Neural progenitor cell (in vitro differentiated cells): ENCODE data around the gene ALDH18A1. TPM values are rescaled to one million over a fixed set of nuclear protein-coding genes. Genes with fewer than 3 reads are reported as not detected.

Experiments used
- DNase-seq: peaks from one replicate; pipeline ENCODE4 v3.0.0-alpha.2; 2016; ENCODE audit warnings: low spot score
- H2AFZ ChIP-seq: fragments of 200-600 bp; sonication (generic); replicated peaks from 2 replicates; pipeline ENCODE4 v1.6.1; 2016; ENCODE audit warnings: antibody characterized with exemption
- H3F3A ChIP-seq: fragments of 200-600 bp; sonication (generic); 2 replicates; pipeline ENCODE4 v1.6.1; 2016; ENCODE audit warnings: antibody characterized with exemption, low read depth
- H3K27ac ChIP-seq: fragments of 200-600 bp; sonication (generic); 2 replicates; pipeline ENCODE4 v1.5.1; 2016; ENCODE audit warnings: mild to moderate bottlenecking
- H3K27me3 ChIP-seq: fragments of 200-600 bp; sonication (generic); 2 replicates; pipeline ENCODE4 v1.6.1; 2016; ENCODE audit warnings: mild to moderate bottlenecking, moderate library complexity
- H3K36me3 ChIP-seq: fragments of 200-600 bp; sonication (generic); 2 replicates; pipeline ENCODE4 v1.5.1; 2016
- H3K4me1 ChIP-seq: fragments of 200-600 bp; sonication (generic); 2 replicates; pipeline ENCODE4 v1.6.1; 2016; ENCODE audit warnings: mixed run types
- H3K4me2 ChIP-seq: fragments of 200-600 bp; sonication (generic); 2 replicates; pipeline ENCODE4 v1.6.1; 2016
- H3K4me3 ChIP-seq: fragments of 200-600 bp; sonication (generic); 2 replicates; pipeline ENCODE4 v1.5.1; 2016
- H3K79me2 ChIP-seq: fragments of 200-600 bp; sonication (generic); 2 replicates; pipeline ENCODE4 v1.6.1; 2016; ENCODE audit warnings: low read depth
- H3K9ac ChIP-seq: fragments of 200-600 bp; sonication (generic); 2 replicates; pipeline ENCODE4 v1.6.1; 2016
- H3K9me3 ChIP-seq: fragments of 200-600 bp; sonication (generic); 2 replicates; pipeline ENCODE4 v1.5.1; 2016; ENCODE audit warnings: low read depth
- H4K20me1 ChIP-seq: fragments of 200-600 bp; sonication (generic); 2 replicates; pipeline ENCODE4 v1.6.1; 2016; ENCODE audit warnings: low read depth
- H3K27ac Mint-ChIP-seq: 3 replicates; pipeline ENCODE4 v1.8.0; 2021; ENCODE audit warnings: mixed read lengths
- H3K27me3 Mint-ChIP-seq: 2 replicates; pipeline ENCODE4 v1.8.0; 2022; ENCODE audit warnings: low read depth, mild to moderate bottlenecking, inconsistent platforms, moderate library complexity, mixed read lengths; ENCODE audit not compliant: insufficient read depth
- H3K36me3 Mint-ChIP-seq: 3 replicates; pipeline ENCODE4 v1.8.0; 2021; ENCODE audit warnings: mixed read lengths
- H3K4me1 Mint-ChIP-seq: 3 replicates; pipeline ENCODE4 v1.8.0; 2021; ENCODE audit warnings: mixed read lengths
- H3K4me3 Mint-ChIP-seq: 3 replicates; pipeline ENCODE4 v1.8.0; 2021; ENCODE audit warnings: mild to moderate bottlenecking, moderate library complexity, mixed read lengths
- H3K9me3 Mint-ChIP-seq: 3 replicates; pipeline ENCODE4 v1.8.0; 2020; ENCODE audit warnings: mixed read lengths
- CTCF ChIP-seq: fragments of 200-600 bp; sonication (generic); IDR thresholded peaks from 2 replicates; pipeline ENCODE4 v1.5.1; 2017; ENCODE audit warnings: antibody characterized with exemption, mild to moderate bottlenecking
- EZH2 ChIP-seq: fragments of 200-600 bp; sonication (generic); IDR thresholded peaks from 2 replicates; pipeline ENCODE4 v1.6.1; 2017; ENCODE audit warnings: antibody characterized with exemption, mild to moderate bottlenecking, moderate library complexity
- EZH2phosphoT487 ChIP-seq: fragments of 200-600 bp; sonication (generic); IDR thresholded peaks from 2 replicates; pipeline ENCODE4 v1.6.1; 2017; ENCODE audit warnings: antibody characterized with exemption
- total RNA-seq: library from RNA; depleted of rRNA; stranded (reverse); fragments of >200 nt; gene quantifications from 2 replicates; pipeline ENCODE4 v1.2.3, GENCODE V29; 2015; ENCODE audit warnings: low replicate concordance

ALDH18A1 gene
- total RNA-seq, 1 donor from 2014 or later: 93.7 TPM

GRCh38 chr10:95694665-95695064 is 38.2 kb upstream of the ALDH18A1 start:
- TF ChIP-seq EZH2phosphoT487: no peak
- Mint-ChIP-seq H3K9me3 (peaks cover 11% of the 10 kb centered on the region), H3K4me1 (peaks cover 12% of the 10 kb centered on the region), H3K36me3 (peaks cover 6% of the 10 kb centered on the region), H3K27ac (no peak overlapping the region), H3K4me3 (peak overlapping the region; percentile 98), H3K27me3 (no peaks in the 10 kb centered on the region)
- Histone ChIP-seq H3K4me2 (no peak overlapping the region), H2AFZ (peak overlapping the region; percentile 45), H3K36me3 (peaks cover 5% of the 10 kb centered on the region), H3K9me3 (no peaks in the 10 kb centered on the region), H3K27ac (no peak overlapping the region), H3F3A (no peaks in the 10 kb centered on the region), H3K4me3 (no peak overlapping the region), H3K4me1 (peaks cover 13% of the 10 kb centered on the region), H3K27me3 (no peaks in the 10 kb centered on the region), H3K79me2 (peaks cover 33% of the 10 kb centered on the region), H3K9ac (no peak overlapping the region), H4K20me1 (no peaks in the 10 kb centered on the region)
- DNase-seq: no peak

GRCh38 chr10:95693668-95694534 is 37.4 kb upstream of the ALDH18A1 start, which contains the start of gene TCTN3:
TSS of gene TCTN3 (minus strand) at chr10:95693927. CDS start at chr10:95693899, 28 bp downstream.
- Histone ChIP-seq H3K4me1 (peaks cover 13% of the 10 kb centered on the region), H3K4me2 (peak within 1 kb of the TSS; percentile 84), H3K4me3 (peak within 1 kb of the TSS; percentile 91), H3K27ac (peak within 1 kb of the TSS; percentile 51), H3K79me2 (peaks cover 33% of the 10 kb centered on the region), H3K9me3 (no peaks in the 10 kb centered on the region), H3K27me3 (no peaks in the 10 kb centered on the region), H4K20me1 (no peaks in the 10 kb centered on the region), H3K9ac (peak within 1 kb of the TSS; percentile 93), H3K36me3 (peaks cover 5% of the 10 kb centered on the region), H3F3A (no peaks in the 10 kb centered on the region), H2AFZ (peak within 1 kb of the TSS; percentile 96)
- H3K4me3 Mint-ChIP-seq: peak within 1 kb of the TSS; percentile 98
- peak; percentile 42 for TF ChIP-seq EZH2
- no peak for TF ChIP-seq EZH2phosphoT487
- TF ChIP-seq CTCF: peak; percentile 99
- peak within 1 kb of the TSS; percentile 95 for H3K27ac Mint-ChIP-seq
- no peaks in the 10 kb centered on the region for H3K27me3 Mint-ChIP-seq
- H3K9me3 Mint-ChIP-seq: peaks cover 10% of the 10 kb centered on the region
- H3K36me3 Mint-ChIP-seq: peaks cover 9% of the 10 kb centered on the region
- peaks cover 12% of the 10 kb centered on the region for H3K4me1 Mint-ChIP-seq
- peak; percentile 100 for DNase-seq

GRCh38 chr10:95693071-95693667 is 36.7 kb upstream of the ALDH18A1 start:
- Histone ChIP-seq H3K4me1 (peaks cover 13% of the 10 kb centered on the region), H3K79me2 (peaks cover 33% of the 10 kb centered on the region), H3K4me3 (peak overlapping the region; percentile 91), H4K20me1 (no peaks in the 10 kb centered on the region), H2AFZ (peak overlapping the region; percentile 96), H3K27me3 (no peaks in the 10 kb centered on the region), H3K4me2 (peak overlapping the region; percentile 84), H3K36me3 (peaks cover 5% of the 10 kb centered on the region), H3K9me3 (no peaks in the 10 kb centered on the region), H3K27ac (peak overlapping the region; percentile 51), H3K9ac (peak overlapping the region; percentile 93), H3F3A (no peaks in the 10 kb centered on the region)
- DNase-seq: peak; percentile 13
- TF ChIP-seq CTCF (no peak), EZH2phosphoT487 (no peak), EZH2 (no peak)
- H3K27me3 Mint-ChIP-seq: no peaks in the 10 kb centered on the region
- H3K27ac Mint-ChIP-seq: peak overlapping the region; percentile 95
- H3K36me3 Mint-ChIP-seq: peaks cover 9% of the 10 kb centered on the region
- peaks cover 12% of the 10 kb centered on the region for H3K4me1 Mint-ChIP-seq
- H3K9me3 Mint-ChIP-seq: peaks cover 5% of the 10 kb centered on the region
- peak overlapping the region; percentile 98 for H3K4me3 Mint-ChIP-seq
